ENCODE data around the gene PISD.

- TF ChIP-seq CTCF (conservative IDR thresholded peaks at IDR 0.05; ENCODE audit: low read length) (no peak), EZH2phosphoT487 (IDR thresholded peaks at IDR 0.05; ENCODE audit: borderline replicate concordance, low read depth, low read length) (no peak)
Observed at GRCh38 chr22:31605851-31606585, 56.0 kb downstream of the PISD start.
